HepG2 (cell line): ENCODE data around the gene NT5DC4. TPM values are rescaled to one million over a fixed set of nuclear protein-coding genes. Genes with fewer than 3 reads are reported as not detected.

Source experiments
- ATAC-seq: fragments of 200-7000 bp; cut with Tn5 transposase; 3 replicates; pipeline ENCODE4 v1.9.1; 2020; ENCODE audit warnings: mild to moderate bottlenecking, moderate library complexity
- BruUV-seq: library from RNA; stranded (reverse); fragments of 400-500 nt; replicated peaks from 2 replicates; lab custom pipeline; 2021; lab: Mats Ljungman, UMichigan
- CTCF ChIA-PET: fragments of 300-600 bp; formaldehyde crosslinking; extraction: SDS; loops from one replicate; lab custom pipeline; 2021; ENCODE audit warnings: low total read pairs, inconsistent platforms, low intra/inter-chr PET ratio; lab: Yijun Ruan, JAX
- POLR2A ChIA-PET: fragments of 350-600 bp; sonication (Branson Sonifier 250); formaldehyde crosslinking; loops from one replicate; lab custom pipeline; 2020; ENCODE audit warnings: antibody characterized with exemption, inconsistent platforms; lab: Yijun Ruan, JAX
- DNase-seq: peaks from one replicate; pipeline ENCODE4 v3.0.0-alpha.2; 2015; ENCODE audit warnings: low spot score
- FAIRE-seq: peaks from 3 replicates; lab custom pipeline; 2011; peaks lifted over from hg19 to GRCh38; lab: Jason Lieb, UNC
- H2AFZ ChIP-seq: one replicate; pipeline ENCODE4 v1.6.1; 2011; ENCODE audit warnings: low read length, inconsistent platforms
- H3K27ac ChIP-seq: fragments of 300-600 bp; 3 replicates; pipeline ENCODE4 v1.8.0; 2011; ENCODE audit warnings: mixed run types, mild to moderate bottlenecking, mixed read lengths, low read length, inconsistent platforms; ENCODE audit not compliant: insufficient read depth; ENCODE audit errors: extremely low read length
- H3K27me3 ChIP-seq, 2 experiments: fragments of 200-600 bp in 1 of 2; 2 replicates in 1 of 2; 3 replicates in 1 of 2; pipeline versions ENCODE4 v1.6.0 to v1.8.0; 2011; ENCODE audit warnings: low read length in 2 of 2, mild to moderate bottlenecking in 2 of 2, moderate library complexity in 2 of 2, inconsistent platforms in 1 of 2; ENCODE audit not compliant: insufficient read depth in 2 of 2, control insufficient read depth in 1 of 2
- H3K36me3 ChIP-seq, 2 experiments: fragments of 200-600 bp in 1 of 2; replicated peaks in 1 of 2; 2 replicates in 1 of 2; 3 replicates in 1 of 2; pipeline versions ENCODE4 v1.5.1 to v1.8.0; 2011; ENCODE audit warnings: low read length in 2 of 2, inconsistent platforms in 1 of 2; ENCODE audit not compliant: insufficient read depth in 2 of 2, control insufficient read depth in 1 of 2
- H3K4me1 ChIP-seq: 2 replicates; pipeline ENCODE4 v1.5.1; 2012; ENCODE audit warnings: low read length, inconsistent platforms; ENCODE audit not compliant: insufficient read depth
- H3K4me2 ChIP-seq: 2 replicates; pipeline ENCODE4 v1.6.0; 2011; ENCODE audit warnings: low read depth, low read length, inconsistent platforms
- H3K4me3 ChIP-seq, 3 experiments: fragments of 200-600 bp in 1 of 3; sonication (generic), shearing (Covaris generic) in 1 of 3; replicated peaks in 1 of 3; 2 replicates each; pipeline ENCODE4 v1.5.1; 2011 to 2016; ENCODE audit warnings: low read length in 3 of 3, inconsistent platforms in 2 of 3, low read depth in 2 of 3, mild to moderate bottlenecking in 2 of 3, control low read depth in 1 of 3, mixed read lengths in 1 of 3; ENCODE audit not compliant: insufficient read depth in 1 of 3
- H3K79me2 ChIP-seq: one replicate; pipeline ENCODE4 v1.6.1; 2011; ENCODE audit warnings: low read length, inconsistent platforms; ENCODE audit not compliant: insufficient read depth
- H3K9ac ChIP-seq: 2 replicates; pipeline ENCODE4 v1.6.0; 2011; ENCODE audit warnings: mild to moderate bottlenecking, low read depth, low read length, inconsistent platforms; ENCODE audit not compliant: insufficient read depth
- H3K9me3 ChIP-seq: 2 replicates; pipeline ENCODE4 v1.5.1; 2012; ENCODE audit warnings: mild to moderate bottlenecking, low read length
- H4K20me1 ChIP-seq: 2 replicates; pipeline ENCODE4 v1.6.0; 2011; ENCODE audit warnings: inconsistent platforms, mild to moderate bottlenecking, low read length, moderate library complexity; ENCODE audit not compliant: insufficient read depth
- ARID2 ChIP-seq: sonication (generic); formaldehyde crosslinking; IDR thresholded peaks from 2 replicates; pipeline ENCODE4 v1.8.1; 2022; ENCODE audit warnings: mild to moderate bottlenecking, missing genetic modification reagents, borderline replicate concordance
- ATF7 ChIP-seq, 2 experiments: fragments of 450-650 bp in 1 of 2; sonication (generic) in 1 of 2; formaldehyde crosslinking in 1 of 2; IDR thresholded peaks; 2 replicates each; pipeline versions ENCODE4 v1.4.0 to v1.6.1; 2016 to 2020; ENCODE audit warnings: antibody characterized with exemption in 1 of 2, mild to moderate bottlenecking in 1 of 2, missing genetic modification reagents in 1 of 2
- CBFB ChIP-seq: sonication (generic); formaldehyde crosslinking; IDR thresholded peaks from 2 replicates; pipeline ENCODE4 v1.4.0; 2020; ENCODE audit warnings: missing genetic modification reagents
- DPF2 ChIP-seq: sonication (generic); formaldehyde crosslinking; IDR thresholded peaks from 2 replicates; pipeline ENCODE4 v1.4.0; 2020; ENCODE audit warnings: mild to moderate bottlenecking, low read depth, missing genetic modification reagents, borderline replicate concordance
- JUNB ChIP-seq: sonication (generic); formaldehyde crosslinking; IDR thresholded peaks from 2 replicates; pipeline ENCODE4 v1.8.0; 2022; ENCODE audit warnings: missing genetic modification reagents, mild to moderate bottlenecking, borderline replicate concordance
- KDM5A ChIP-seq: fragments of 200-600 bp; sonication (generic); IDR thresholded peaks from 2 replicates; pipeline ENCODE4 v1.7.0; 2018; ENCODE audit warnings: antibody characterized with exemption, mild to moderate bottlenecking, low read length, borderline replicate concordance
- KLF11 ChIP-seq: IDR thresholded peaks from 2 replicates; pipeline ENCODE4 v1.6.1; 2016; ENCODE audit warnings: missing compliant biosample characterization
- PLRG1 ChIP-seq: fragments of 450-650 bp; conservative IDR thresholded peaks from 2 replicates; pipeline ENCODE4 v1.6.1; 2016
- POLR2A ChIP-seq, 2 experiments: IDR thresholded peaks; 2 replicates each; pipeline ENCODE4 v1.6.1; 2011; ENCODE audit warnings: low read depth in 2 of 2, low read length in 2 of 2, mild to moderate bottlenecking in 1 of 2, moderate library complexity in 1 of 2; ENCODE audit not compliant: insufficient read depth in 1 of 2
- SP2 ChIP-seq: sonication (generic); formaldehyde crosslinking; IDR thresholded peaks from 2 replicates; pipeline ENCODE4 v1.5.1; 2020; ENCODE audit warnings: mild to moderate bottlenecking, missing genetic modification reagents
- UBTF ChIP-seq: sonication (generic); formaldehyde crosslinking; IDR thresholded peaks from 2 replicates; pipeline ENCODE4 v1.4.0; 2020; ENCODE audit warnings: mild to moderate bottlenecking, missing genetic modification reagents
- ZKSCAN5 ChIP-seq: sonication (generic); formaldehyde crosslinking; IDR thresholded peaks from 2 replicates; pipeline ENCODE4 v1.5.1; 2020; ENCODE audit warnings: mild to moderate bottlenecking, missing genetic modification reagents
- ZNF30 ChIP-seq: sonication (generic); formaldehyde crosslinking; IDR thresholded peaks from 2 replicates; pipeline ENCODE4 v1.5.0; 2020; ENCODE audit warnings: mild to moderate bottlenecking, missing genetic modification reagents
- ZSCAN29 ChIP-seq: sonication (generic); formaldehyde crosslinking; conservative IDR thresholded peaks from 2 replicates; pipeline ENCODE4 v1.4.0; 2020; ENCODE audit warnings: mild to moderate bottlenecking, missing genetic modification reagents
- ZZZ3 ChIP-seq: sonication (generic); formaldehyde crosslinking; IDR thresholded peaks from 2 replicates; pipeline ENCODE4 v1.4.0; 2020; ENCODE audit warnings: missing genetic modification reagents, mild to moderate bottlenecking, borderline replicate concordance
- WGBS: methylation state at CpG from one replicate; pipeline ENCODE4 v1.1.6; 2017; ENCODE audit warnings: low lambda C conversion rate; 5-methylcytosine and 5-hydroxymethylcytosine counted together
- in situ Hi-C: cut with HindIII; loops from 2 replicates; pipeline ENCODE4 v1.10.0; 2017; ENCODE audit warnings: low pct_unique_long_range_greater_than_20kb; ENCODE audit not compliant: extremely low pct_ligation_motif_present
- intact Hi-C: fragments of 100-400 bp; cut with micrococcal nuclease; formaldehyde crosslinking; loops from one replicate; pipeline ENCODE4 v1.10.0; 2022; ENCODE audit not compliant: unreplicated experiment
- polyA plus RNA-seq, 8 experiments: library from polyadenylated mRNA; depleted of rRNA in 3 of 8; stranded (reverse) in 7 of 8; unstranded in 1 of 8; fragments of >200 nt; fragmentation: Illumina TruSeq in 4 of 8; extraction: Trizol in 4 of 8; gene quantifications; 2 replicates each; pipeline versions ENCODE4 v1.2.1 to v1.2.3, GENCODE V29; 2011 to 2016; ENCODE audit warnings: low read depth in 4 of 8, missing spikeins in 1 of 8, mixed read lengths in 1 of 8; ENCODE audit not compliant: insufficient read depth in 1 of 8
- total RNA-seq, 5 experiments: library from RNA; depleted of rRNA; stranded (reverse); fragments of >200 nt; fragmentation: Illumina TruSeq; extraction: Trizol; gene quantifications; 2 replicates each; pipeline ENCODE4 v1.2.3, GENCODE V29; 2016; ENCODE audit warnings: low read depth in 1 of 5
- TF ChIP-seq, protein P1 (sequence below): sonication (generic); formaldehyde crosslinking; IDR thresholded peaks from 2 replicates; pipeline ENCODE4 v1.5.0; 2020; ENCODE audit warnings: missing genetic modification reagents
- TF ChIP-seq, protein P2 (sequence below): sonication (generic); formaldehyde crosslinking; IDR thresholded peaks from 2 replicates; pipeline ENCODE4 v1.4.0; 2020; ENCODE audit warnings: missing genetic modification reagents, borderline replicate concordance

The NT5DC4 gene
- total and polyA plus RNA-seq, 2 of the 13 experiments (the other 11 are each of a cell fraction or from before 2014, with no cell fraction given) = 0.04 to 4.2 TPM

DNA sequence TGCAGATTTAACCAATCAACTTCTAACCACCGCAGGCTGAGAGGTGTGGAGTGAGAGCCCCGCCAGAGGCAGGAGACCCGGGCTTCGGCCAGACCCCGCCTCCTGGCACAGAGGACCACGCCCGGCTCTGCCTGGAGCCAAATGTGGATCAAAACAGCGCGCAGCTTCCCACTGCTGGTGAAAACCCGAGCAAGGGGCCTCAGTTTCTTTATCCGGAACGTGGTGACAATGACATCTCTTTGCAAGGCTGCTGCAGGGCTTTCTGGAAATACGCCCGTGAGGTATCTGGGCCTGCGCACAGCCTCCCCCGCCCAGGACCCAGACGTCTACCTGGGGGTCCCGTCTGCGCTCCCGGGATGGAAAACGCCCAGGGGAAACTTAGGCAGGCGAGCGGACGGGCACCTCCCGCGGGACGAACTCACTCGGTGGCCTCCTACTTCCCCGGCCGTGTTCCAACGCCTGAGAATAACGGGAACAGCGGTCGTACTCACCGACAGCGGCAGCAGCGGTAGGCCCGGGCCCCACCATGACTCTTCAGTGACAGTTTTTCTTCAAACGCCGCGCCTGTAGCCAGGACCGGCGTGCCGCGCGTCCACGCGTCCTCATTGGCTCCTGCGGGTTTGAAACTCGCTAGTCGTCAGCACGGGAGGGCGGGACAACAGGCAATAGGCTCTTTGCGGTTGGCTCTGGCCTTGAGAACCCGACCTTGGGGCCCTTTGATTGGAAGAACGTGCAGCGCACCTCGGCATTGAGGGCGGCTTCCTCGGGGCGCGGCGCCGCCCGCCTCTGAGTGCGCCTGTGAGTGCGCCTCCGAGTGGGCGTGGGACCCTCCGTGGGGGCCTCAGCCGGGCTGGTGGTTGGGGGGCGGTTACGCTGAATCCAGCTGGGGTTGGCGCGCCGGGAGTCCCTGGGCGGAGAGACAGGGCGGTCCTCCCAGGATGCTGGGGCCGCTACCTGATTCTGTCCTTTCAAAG lies 43.5 kb downstream of the NT5DC4 start, which contains the start of gene CKAP2L:
TSS of gene CKAP2L (minus strand) at position 539 of the 974 bp plus-strand sequence. CDS start at position 528, 11 bp downstream.
- Histone ChIP-seq H2AFZ (peak within 1 kb of the TSS; percentile 24), H3K4me3 (peak within 1 kb of the TSS; percentile 80 to 91 (median 90)), H4K20me1 (no peaks in the 10 kb centered on the region), H3K4me1 (peaks cover 58% of the 10 kb centered on the region), H3K27ac (peak within 1 kb of the TSS; percentile 72), H3K36me3 (peaks cover 1 to 2% of the 10 kb centered on the region in 2 experiments; a peak in 3 of 5 replicates), H3K9ac (peak within 1 kb of the TSS; percentile 85), H3K9me3 (no peaks in the 10 kb centered on the region), H3K79me2 (peaks cover 23% of the 10 kb centered on the region), H3K27me3 (no peaks in the 10 kb centered on the region; a peak in 1 of 5 replicates), H3K4me2 (peak within 1 kb of the TSS; percentile 90)
- peak; percentile 96 for ATAC-seq
- intact Hi-C loops (loop anchor here (2.0 to 5.0 kb wide), 3 partner anchors 14 to 178 kb away; no protein-coding TSS in a partner anchor), in situ Hi-C loops (loop anchor here (5.0 kb wide), 1 partner anchor 38 kb away; no protein-coding TSS in a partner anchor)
- peak; percentile 98 for DNase-seq
- CTCF ChIA-PET = no interaction called here
- BruUV-seq = TSS peak; percentile 66
- POLR2A ChIA-PET = no interaction called here
- FAIRE-seq = peak; percentile 89
- 2% methylated on average over 54 of the region's 79 CpGs for WGBS
- TF ChIP-seq ZKSCAN5 (CRISPR knock-in tag) (no peak), KDM5A (peak; percentile 87), DPF2 (no peak), SP2 (CRISPR knock-in tag) (peak; percentile 98), POLR2A (IDR thresholded peaks at IDR 0.05; ENCODE audit: insufficient read depth in 1 of 2, low read depth in 2 of 2, low read length in 2 of 2) (peak; percentile 29 to 64; a peak in 3 of 4 replicates), ZSCAN29 (CRISPR knock-in tag) (no peak), CBFB (CRISPR knock-in tag) (no peak), KLF11 (CRISPR knock-in tag) (no peak), ATF7 (IDR thresholded peaks at IDR 0.05) (no peak), ATF7 (CRISPR knock-in tag; IDR thresholded peaks at IDR 0.05) (no peak), JUNB (CRISPR knock-in tag) (no peak; the same call in 1 of the 2 replicates), PLRG1 (no peak), ZNF30 (no peak), ARID2 (CRISPR knock-in tag) (peak; percentile 98), ZZZ3 (CRISPR knock-in tag) (0 out of 2 replicates have a peak, but pooled peaks have one; percentile 44), UBTF (CRISPR knock-in tag) (peak; percentile 42; the same call in 1 of the 2 replicates)
- TF ChIP-seq, protein P1, sequence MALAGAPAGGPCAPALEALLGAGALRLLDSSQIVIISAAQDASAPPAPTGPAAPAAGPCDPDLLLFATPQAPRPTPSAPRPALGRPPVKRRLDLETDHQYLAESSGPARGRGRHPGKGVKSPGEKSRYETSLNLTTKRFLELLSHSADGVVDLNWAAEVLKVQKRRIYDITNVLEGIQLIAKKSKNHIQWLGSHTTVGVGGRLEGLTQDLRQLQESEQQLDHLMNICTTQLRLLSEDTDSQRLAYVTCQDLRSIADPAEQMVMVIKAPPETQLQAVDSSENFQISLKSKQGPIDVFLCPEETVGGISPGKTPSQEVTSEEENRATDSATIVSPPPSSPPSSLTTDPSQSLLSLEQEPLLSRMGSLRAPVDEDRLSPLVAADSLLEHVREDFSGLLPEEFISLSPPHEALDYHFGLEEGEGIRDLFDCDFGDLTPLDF (CRISPR knock-in tag) = peak; percentile 98
- TF ChIP-seq, protein P2, sequence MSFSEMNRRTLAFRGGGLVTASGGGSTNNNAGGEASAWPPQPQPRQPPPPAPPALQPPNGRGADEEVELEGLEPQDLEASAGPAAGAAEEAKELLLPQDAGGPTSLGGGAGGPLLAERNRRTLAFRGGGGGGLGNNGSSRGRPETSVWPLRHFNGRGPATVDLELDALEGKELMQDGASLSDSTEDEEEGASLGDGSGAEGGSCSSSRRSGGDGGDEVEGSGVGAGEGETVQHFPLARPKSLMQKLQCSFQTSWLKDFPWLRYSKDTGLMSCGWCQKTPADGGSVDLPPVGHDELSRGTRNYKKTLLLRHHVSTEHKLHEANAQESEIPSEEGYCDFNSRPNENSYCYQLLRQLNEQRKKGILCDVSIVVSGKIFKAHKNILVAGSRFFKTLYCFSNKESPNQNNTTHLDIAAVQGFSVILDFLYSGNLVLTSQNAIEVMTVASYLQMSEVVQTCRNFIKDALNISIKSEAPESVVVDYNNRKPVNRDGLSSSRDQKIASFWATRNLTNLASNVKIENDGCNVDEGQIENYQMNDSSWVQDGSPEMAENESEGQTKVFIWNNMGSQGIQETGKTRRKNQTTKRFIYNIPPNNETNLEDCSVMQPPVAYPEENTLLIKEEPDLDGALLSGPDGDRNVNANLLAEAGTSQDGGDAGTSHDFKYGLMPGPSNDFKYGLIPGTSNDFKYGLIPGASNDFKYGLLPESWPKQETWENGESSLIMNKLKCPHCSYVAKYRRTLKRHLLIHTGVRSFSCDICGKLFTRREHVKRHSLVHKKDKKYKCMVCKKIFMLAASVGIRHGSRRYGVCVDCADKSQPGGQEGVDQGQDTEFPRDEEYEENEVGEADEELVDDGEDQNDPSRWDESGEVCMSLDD (CRISPR knock-in tag) = no peak; the same call in 1 of the 2 replicates
